ENCODE measurements around the gene MUC3A.
A peak's percentile ranks its signal among the peaks of the same experiment; 100 is the strongest.

MUC3A gene

DNA sequence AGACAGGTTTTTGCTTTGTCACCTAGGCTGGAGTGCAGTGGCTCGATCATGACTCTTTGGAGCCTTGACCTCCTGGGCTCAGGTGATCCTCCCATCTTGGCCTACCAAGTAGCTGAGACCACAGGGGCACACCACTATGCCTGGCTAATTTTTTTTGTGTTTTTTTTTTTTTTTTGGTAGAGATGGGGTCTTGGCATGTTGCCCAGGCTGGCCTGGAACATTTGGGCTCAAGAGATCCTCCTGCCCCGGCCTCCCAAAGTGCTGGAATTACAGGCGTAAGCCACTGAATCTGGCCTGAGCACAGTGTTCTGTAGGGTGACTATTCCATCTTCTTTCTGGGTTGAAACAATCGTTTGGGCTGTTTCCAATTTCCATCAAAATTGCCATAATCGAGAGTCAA, 1.5 kb upstream of the MUC3A start:
- DNase-seq: peak; percentile 25

DNA sequence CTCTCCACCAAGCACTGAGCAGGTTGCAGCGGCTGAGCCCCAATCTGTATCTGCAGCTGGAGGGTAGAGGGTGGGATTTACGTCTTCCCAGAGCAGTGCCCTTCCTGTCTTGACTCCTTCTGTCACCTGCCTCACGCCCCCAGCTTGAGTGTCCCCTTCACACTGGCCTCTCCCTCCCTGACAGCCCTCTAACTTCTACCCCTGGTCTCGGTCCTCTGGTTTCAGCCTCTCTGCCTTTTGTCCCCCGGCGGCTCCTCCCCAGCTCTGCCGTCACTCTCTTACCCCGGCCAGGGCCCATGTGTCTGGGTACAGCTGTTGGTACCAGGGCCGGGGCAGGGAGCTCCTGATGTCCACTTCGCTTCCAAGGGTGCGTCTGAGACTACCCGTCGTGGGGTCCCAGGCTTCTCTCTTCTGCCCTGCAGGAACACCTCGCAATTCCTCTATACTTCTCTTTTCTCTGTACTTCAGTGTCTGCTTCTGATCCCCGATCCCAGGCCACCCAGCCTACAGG, 654 bp downstream of the MUC3A start:
- DNase-seq: peak; percentile 38

DNA sequence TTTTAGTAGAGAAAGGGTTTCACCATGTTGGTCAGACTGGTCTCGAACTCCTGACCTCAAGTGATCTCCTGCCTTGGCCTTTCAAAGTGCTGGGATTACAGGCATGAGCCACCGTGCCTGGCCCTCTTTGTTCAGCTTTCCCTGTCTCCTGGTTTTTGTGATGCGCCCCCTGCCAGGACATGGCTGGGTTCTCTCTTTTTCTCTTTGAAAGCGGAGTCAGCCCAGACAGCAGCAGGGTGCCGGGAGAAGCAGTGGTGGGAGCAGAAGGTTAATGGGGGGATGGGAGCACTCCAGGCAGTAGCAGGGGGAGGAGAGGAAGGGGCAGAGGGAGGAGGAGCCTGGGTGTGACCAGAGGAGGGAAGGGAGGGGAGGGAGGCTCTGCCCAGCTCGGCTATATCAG, 1.8 kb downstream of the MUC3A start:
- no peak for DNase-seq

DNA sequence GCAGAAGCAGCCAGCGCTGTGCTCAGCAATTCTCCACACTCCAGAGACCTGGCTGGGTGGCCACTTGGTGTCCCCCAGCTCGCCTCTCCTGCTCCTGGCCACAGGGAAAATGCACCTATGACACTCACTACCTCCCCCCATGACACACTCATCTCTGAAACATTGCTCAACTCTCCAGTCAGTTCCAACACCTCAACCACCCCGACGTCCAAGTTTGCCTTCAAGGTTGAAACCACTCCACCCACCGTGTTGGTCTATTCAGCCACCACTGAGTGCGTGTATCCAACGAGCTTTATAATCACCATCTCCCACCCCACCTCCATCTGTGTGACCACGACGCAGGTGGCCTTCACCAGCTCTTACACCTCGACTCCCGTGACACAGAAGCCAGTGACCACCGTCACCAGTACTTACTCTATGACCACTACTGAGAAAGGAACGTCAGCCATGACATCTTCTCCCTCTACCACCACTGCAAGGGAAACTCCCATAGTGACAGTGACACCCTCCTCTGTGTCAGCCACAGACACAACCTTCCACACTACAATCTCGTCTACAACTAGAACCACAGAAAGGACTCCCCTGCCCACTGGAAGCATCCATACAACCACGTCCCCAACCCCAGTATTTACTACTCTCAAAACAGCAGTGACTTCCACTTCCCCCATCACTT, 2.7 kb downstream of the MUC3A start:
- no peak for DNase-seq

DNA sequence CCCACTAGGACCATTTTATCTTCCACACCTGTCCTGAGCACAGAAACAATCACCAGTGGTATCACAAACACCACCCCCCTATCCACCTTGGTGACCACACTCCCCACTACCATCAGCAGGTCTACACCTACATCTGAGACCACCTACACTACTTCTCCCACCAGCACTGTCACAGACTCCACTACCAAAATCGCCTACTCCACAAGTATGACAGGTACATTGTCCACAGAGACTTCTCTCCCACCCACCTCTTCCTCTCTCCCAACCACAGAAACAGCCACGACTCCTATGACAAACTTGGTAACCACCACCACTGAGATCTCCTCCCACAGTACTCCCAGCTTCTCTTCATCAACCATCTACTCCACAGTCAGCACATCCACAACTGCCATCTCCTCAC, 3.3 kb downstream of the MUC3A start:
- no peak for DNase-seq

DNA sequence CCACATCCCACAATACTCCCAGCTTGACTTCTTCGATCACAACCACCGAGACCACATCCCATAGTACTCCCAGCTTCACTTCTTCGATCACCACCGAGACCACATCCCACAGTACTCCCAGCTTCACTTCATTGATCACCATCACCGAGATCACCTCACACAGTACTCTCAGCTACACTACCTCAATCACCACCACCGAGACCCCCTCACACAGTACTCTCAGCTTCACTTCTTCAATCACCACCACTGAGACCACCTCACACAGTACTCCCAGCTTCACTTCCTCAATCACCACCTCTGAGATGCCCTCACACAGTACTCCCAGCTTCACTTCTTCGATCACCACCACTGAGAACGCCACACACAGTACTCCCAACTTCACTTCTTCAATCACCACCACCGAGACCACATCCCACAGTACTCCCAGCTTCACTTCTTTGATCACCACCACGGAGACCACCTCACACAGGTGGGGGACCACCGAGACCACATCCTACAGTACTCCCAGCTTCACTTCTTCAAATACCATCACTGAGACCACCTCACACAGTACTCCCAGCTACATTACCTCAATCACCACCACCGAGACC, 8.6 kb downstream of the MUC3A start:
- DNase-seq: no peak

DNA sequence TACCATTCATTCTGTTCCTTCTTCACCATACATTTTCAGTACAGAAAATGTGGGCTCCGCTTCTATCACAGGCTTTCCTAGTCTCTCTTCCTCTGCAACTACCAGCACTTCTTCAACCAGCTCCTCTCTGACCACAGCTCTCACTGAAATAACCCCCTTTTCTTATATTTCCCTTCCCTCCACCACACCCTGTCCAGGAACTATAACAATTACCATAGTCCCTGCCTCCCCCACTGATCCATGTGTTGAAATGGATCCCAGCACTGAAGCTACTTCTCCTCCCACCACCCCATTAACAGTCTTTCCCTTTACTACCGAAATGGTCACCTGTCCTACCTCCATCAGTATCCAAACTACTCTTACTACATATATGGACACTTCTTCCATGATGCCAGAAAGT, 10.6 kb downstream of the MUC3A start:
- no peak for DNase-seq

DNA sequence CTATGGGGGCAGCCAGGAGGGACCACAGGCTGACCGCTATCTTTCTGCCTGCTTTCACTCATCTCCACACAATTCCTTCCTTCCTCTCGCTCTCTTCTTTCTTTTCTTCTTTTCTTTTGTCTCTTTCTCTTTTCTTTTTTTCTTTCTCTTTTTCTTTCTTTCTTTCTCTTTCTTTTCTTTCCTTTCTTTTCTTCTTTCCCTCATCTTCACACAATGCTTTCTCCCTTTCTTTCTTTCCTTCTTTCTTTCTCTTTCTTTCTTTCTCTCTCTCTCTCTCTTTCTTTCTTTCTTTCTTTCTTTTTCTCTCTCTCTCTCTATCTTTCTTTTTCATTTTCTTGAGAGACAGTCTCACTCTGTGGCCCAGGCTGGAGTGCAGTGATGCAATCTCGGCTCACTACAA, 13.2 kb downstream of the MUC3A start:
- DNase-seq: no peak

DNA sequence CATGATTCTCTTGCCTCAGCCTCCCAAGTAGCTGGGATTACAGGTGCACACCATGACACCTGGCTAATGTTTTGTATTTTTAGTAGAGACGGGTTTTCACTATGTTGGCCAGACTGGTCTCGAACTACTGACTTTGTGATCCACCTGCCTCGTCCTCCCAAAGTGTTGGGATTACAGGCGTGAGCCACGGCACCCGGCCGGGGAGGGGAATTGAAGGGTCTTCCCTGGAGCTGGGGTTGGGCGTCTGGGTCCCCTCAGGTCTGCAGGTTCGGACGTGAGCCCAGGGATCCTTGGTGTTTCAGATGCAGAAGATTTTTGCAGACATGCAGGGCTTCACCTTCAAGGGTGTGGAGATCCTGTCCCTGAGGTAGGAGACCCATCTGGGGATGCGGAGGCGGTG, 14.1 kb downstream of the MUC3A start:
- DNase-seq: no peak

DNA sequence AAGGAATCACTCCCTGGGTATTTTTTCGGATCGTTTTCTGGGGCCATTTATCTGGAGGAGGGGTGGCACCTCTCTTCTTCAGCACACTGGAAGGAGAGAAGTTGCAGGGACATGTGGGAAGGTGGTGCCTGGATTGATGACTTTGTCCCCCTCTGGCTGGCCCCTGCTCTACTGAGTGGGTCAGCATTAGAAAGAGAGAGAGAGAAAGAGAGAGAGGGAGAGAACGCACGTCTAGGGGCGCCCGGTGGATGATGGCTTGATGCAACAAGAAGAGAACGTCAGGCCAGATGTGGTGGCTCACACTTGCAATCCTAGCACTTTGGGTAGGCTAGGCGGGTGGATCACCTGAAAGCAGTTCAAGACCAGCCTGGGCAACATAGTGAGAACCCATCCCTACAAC, 14.5 kb downstream of the MUC3A start:
- no peak for DNase-seq

DNA sequence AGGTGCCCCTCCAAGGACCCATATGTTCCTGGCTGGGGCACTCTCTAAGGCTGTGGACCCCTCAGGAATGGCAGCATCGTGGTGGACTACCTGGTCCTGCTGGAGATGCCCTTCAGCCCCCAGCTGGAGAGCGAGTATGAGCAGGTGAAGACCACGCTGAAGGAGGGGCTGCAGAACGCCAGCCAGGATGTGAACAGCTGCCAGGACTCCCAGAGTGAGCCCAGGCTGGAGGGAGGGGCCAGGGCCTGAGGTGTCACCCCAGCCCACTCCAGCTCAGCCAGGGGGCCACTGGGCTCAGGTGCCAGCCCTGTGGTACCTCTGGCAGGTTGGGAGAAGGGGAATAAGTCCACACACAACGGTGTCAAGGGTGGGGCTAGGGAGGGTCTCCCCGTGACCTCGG, 15.3 kb downstream of the MUC3A start:
- no peak for DNase-seq

DNA sequence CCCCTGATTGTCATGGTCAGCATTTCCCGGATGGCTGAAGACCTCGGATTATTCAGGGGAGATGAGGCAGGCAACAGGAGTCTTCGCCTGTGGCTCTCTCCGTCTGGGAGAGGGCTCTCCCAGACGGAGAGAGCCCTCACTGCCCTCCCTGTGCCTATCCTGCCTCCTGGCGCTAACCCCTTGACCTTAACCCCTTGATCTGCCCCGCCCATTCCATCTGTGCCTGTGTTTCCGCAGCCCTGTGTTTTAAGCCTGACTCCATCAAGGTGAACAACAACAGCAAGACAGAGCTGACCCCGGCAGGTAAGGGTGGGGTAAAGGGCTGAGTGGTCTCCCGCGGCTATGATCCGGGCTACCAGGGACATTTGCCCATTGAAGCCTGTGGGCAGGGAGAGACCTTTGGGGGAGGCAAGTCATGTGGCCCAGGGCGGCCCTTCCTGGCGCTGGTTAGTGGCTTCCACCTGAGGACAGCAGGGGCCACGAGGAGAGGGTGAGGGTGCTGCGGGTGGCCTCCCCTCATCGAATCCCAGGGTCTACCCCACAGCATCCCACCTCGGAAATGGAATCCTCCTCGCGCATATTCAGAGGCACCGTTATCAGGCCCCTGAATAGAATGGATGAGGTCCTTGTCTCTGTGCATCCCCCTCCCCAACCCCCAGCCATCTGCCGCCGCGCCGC, 15.8 kb downstream of the MUC3A start:
- no peak for DNase-seq

DNA sequence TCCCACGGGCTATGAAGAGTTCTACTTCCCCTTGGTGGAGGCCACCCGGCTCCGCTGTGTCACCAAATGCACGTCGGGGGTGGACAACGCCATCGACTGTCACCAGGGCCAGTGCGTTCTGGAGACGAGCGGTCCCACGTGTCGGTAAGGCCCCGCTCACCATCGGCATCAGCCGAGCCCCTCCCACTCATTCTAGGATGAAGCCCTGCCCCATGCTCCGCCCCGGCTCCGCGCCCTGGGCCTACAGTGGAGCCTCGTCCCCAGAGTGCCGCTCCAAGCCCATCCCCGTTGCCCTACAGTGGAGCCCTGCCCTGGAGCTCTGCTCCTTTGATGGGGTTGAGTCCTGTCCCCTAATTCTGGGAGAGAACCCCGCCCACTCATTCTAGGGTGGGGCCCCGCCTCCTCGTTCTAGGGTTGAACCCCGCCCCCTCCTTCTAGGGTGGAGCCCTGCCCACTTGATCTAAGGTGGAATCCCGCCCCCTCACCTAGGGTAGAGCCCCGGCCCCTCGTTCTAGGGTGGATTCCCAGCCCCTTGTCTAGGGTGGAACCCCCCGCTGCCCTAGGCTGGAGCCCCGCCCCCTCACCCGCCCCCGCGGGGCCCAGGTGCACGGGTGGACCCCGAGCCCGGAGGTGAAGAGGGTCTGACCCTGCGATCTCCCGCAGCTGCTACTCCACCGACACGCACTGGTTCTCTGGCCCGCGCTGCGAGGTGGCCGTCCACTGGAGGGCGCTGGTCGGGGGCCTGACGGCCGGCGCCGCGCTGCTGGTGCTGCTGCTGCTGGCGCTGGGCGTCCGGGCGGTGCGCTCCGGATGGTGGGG, 16.6 kb downstream of the MUC3A start:
- DNase-seq: no peak

DNA sequence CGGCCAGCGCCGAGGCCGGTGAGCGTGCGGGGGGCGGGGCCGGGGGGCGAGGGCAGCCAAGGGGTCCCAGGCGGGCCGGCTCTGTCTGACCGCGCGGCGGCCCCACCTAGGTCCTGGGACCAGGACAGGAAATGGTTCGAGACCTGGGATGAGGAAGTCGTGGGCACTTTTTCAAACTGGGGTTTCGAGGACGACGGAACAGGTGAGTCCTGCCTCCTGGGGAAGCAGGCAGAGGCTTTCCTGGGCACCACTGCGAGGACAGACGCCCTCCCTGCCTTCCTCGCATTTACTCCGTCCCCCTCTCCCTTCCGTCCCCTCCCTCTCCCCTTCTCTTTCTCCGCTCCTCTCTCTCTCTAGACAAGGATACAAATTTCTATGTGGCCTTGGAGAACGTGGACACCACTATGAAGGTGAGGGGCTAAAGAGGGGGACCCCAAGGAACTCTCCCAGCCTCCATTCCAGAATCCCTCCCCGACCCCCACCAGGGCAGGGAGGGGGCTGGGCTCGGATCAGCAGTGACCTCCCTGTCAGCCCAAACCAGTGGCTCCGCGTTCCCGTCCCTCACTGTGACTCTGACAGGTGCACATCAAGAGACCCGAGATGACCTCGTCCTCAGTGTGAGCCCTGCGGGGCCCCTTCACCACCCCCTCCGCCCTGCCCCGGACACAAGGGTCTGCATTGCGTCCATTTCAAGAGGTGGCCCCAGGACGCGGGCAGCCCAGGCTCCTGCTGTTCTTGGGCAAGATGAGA, 17.4 kb downstream of the MUC3A start:
- no peak for DNase-seq

DNA sequence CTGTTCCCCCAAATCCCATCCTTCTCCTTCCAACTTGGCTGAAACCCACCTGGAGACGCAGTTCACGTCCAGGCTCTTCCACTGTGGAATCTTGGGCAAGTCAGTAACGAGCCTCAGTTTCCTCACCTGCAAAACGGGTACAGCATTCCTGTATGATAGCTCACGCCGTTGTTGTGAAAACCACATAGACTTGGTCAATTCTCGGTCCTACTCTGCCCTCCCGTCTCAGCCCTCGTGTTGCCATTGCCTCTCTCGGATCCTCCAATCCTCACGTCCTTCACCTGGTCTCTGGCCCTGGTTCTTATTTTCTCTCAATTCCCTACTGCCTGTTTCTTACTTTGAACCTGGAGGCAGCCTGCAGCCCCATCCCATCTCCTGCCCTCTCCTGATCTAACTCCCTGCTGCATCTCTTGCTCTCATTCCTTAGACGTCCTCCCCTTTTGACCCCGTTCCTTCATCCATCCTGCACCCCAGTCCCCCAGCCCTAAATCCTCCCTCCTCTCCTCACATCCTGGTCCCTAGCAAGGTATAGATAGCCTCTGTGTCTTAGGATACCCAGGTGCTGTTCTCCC, 18.0 kb downstream of the MUC3A start:
- no peak for DNase-seq

DNA sequence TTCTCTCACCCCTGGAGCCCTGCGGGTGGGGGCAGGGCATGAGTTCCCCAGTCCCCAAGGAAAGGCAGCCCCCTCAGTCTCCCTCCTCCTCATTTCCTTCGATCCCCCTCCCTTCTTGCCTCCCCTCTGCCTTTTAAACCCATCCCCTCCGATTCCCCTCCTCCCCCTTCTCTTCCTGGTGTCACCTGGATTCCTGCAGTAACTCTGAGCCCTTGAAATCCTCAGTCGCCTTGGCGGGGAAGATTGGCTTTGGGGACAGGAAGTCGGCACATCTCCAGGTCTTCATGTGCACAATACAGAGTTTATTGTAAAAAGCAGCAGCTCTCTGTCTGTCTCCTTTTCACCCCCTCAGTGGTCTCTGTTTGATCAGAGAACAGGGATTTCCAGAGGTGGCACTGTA, 18.7 kb downstream of the MUC3A start:
- no peak for DNase-seq

DNA sequence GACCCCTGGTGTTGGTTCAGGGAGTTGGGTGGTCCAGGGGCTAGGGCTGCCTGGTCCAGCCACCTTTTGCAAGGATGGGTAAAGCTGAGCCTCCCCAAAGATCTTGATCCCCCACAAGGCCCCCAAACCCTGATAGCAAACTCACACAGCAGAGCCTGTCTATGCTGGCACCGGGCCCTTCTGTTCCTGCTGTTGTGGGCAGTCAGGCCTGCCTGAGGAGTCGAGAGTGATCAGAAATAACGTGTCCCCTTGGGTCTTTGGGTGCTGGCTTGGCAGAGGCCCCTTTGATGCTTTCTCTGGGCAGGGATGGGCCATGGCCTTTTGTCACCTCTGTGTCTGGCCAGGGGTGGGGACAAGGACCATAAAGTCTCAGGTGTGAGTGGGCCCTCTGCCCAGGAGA, 19.3 kb downstream of the MUC3A start:
- no peak for DNase-seq

DNA sequence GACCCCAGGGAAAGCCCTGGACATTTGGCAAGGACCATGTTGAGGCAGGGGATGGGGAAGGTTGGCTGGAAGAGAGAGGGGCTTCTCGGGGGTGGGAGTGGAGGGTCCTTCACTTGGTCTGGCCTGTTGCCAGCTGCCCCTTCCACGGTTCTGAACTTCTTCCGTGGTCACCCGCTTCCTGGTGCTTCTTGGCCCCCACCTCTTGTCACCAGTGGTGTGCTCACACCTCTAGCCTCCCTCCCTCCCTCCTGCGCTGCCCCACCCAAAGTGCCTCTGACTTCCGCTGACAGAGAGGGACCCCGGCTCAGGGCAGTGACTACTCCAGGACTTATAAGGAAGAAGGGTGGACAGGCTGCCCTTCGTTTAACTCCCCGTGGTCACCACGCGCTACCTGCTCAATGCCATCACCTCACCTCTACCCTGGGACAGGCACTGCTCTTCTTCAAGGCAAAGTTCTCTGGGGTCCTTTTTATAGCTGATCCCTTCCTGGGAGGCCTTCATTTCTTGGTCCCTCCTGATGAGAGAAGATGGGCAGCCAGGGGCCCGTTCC, 19.8 kb downstream of the MUC3A start, which contains the start of gene MUC12:
Gene MUC12 (plus strand): TSS at position 500 of the 550 bp plus-strand sequence. CDS start 58 bp downstream, outside the sequence.
- DNase-seq: no peak

DNA sequence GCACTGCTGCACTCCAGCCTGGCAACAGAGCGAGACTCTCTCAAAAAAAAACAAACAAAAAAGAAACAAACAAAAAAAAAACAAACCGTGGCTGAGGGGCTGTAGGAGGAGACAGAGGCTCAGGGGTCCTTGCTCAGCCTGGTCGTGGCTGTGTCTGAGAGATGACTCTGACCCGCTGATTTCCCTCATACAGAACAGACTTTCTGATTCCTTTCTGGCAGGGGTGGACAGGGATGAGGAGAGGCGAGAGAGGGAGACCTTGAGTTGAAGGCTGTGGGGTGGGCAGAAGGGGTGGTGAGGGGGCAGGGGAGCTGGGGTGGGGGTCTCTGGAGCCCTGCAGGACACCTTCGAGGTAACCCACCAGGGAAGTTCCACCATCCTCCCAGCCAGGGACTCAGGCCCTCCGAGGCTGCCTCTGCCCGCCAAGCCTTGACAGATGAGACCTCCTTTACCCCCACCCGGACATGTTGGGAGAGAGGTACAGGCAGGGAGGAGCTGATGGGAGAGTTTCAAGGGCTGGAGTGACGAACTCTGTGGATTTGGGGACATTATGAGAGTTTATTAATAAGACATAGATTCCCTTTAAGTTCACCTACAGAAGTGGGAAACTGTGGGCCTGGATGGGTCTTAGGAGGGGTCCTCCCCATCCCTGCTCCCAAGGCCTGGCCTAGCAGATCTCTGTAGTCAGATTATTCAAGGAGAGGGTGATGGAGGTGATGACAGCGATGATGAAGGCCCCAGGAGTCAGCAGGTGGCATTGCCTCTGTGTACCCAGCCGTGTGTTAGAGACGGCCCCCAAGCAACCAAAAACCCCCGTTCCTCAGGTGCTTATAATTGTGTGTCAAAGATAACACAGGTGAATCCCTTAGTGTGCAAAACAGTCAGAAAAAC, 22.0 kb downstream of the MUC3A start:
- no peak for DNase-seq

DNA sequence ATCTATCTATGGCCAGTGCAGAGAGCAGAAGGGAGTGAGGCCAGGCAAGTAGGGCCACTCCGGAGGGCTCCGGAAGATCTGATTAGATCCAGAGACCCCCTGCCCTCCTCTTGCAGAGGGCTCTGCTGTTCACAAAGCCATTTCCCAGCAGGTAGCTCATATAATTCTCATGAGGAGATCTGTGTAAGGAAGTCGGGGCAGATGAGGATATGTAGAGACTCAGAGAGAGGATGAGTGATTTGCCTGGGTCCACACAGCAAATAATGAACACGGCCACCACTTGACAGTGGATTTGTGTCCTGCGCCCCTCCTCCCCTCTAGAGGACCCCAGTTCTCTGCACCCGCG, 22.6 kb downstream of the MUC3A start:
- DNase-seq: no peak

DNA sequence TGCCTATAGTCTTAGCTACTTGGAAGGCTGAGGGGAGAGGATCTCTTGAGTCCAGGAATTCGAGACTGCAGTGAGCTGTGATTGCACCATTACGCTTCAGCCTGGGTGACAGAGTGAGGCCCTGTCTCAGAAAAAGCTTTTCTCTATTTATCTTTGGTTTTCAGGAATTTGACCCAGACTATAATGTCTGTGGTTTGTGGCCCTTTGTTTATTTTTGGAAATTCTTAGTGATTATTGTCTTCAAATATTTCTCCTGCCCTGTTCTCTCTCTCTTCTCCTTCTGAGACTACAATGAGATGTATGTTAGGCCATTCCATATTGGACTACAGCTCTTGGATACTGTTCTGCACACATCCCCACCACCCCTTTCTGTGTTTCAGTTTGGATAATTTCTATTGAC, 24.7 kb downstream of the MUC3A start:
- no peak for DNase-seq

Data from NCI-H2171 treated with DMSO at 0.1 percent for 48 hours (cell line).